Body of pancreas (tissue), 4 donors: Measurements from ENCODE around the gene SLC30A1.

Experiments used
- POLR2A ChIP-seq, 3 donors: fragments of 450-650 bp; IDR thresholded peaks; one replicate each; pipeline ENCODE4 v1.6.1; 2016; ENCODE audit warnings: antibody characterized with exemption in 3 of 3, mild to moderate bottlenecking in 2 of 3
- TF ChIP-seq, protein P1 (sequence below), 7 experiments: fragments of 450-650 bp in 4 of 7; fragments of 200-600 bp in 3 of 7; sonication (generic) in 3 of 7; IDR thresholded peaks; one replicate each; pipeline ENCODE4 v1.5.1; 2016 to 2019; ENCODE audit warnings: antibody characterized with exemption in 7 of 7

GRCh38 chr1:211603713-211604112 is 24.8 kb upstream of the SLC30A1 start:
- no peak for TF ChIP-seq POLR2A (IDR thresholded peaks at IDR 0.05)
- TF ChIP-seq, protein P1, sequence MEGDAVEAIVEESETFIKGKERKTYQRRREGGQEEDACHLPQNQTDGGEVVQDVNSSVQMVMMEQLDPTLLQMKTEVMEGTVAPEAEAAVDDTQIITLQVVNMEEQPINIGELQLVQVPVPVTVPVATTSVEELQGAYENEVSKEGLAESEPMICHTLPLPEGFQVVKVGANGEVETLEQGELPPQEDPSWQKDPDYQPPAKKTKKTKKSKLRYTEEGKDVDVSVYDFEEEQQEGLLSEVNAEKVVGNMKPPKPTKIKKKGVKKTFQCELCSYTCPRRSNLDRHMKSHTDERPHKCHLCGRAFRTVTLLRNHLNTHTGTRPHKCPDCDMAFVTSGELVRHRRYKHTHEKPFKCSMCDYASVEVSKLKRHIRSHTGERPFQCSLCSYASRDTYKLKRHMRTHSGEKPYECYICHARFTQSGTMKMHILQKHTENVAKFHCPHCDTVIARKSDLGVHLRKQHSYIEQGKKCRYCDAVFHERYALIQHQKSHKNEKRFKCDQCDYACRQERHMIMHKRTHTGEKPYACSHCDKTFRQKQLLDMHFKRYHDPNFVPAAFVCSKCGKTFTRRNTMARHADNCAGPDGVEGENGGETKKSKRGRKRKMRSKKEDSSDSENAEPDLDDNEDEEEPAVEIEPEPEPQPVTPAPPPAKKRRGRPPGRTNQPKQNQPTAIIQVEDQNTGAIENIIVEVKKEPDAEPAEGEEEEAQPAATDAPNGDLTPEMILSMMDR (IDR thresholded peaks at IDR 0.05): no peak
